ENCODE results near the gene FAM174B. TPM values are rescaled to one million over a fixed set of nuclear protein-coding genes. Genes with fewer than 3 reads are reported as not detected.

FAM174B gene
- total and polyA plus RNA-seq, 7 donors = 7.6 to 22.1 (median 11.0) TPM

- no peaks in the 10 kb centered on the region for H3K4me1 ChIP-seq
- ATAC-seq = peak in 1 of 4 donors; percentile 40
- H3K4me3 ChIP-seq = no peak overlapping the region
- H3K36me3 ChIP-seq (ENCODE audit: insufficient read depth in 1 of 2, low read depth in 1 of 2) = no peaks in the 10 kb centered on the region
- no peak for DNase-seq
- H3K27me3 ChIP-seq (ENCODE audit: insufficient read depth in 3 of 3, low read length in 2 of 3) = no peaks in the 10 kb centered on the region
- intact Hi-C loops (cut with DNase I) = no loop called here
- H3K27ac ChIP-seq = no peak overlapping the region
- no peak for TF ChIP-seq CTCF (IDR thresholded peaks at IDR 0.05)
- no peaks in the 10 kb centered on the region for H3K9me3 ChIP-seq
- 22 to 61% (median 35%) methylated on average over 4 of the region's 4 CpGs for WGBS, 3 donors
Measured at GRCh38 chr15:92571824-92572223, 83.8 kb downstream of the FAM174B start.

- Histone ChIP-seq H3K9me3 (no peaks in the 10 kb centered on the region), H3K27ac (no peak overlapping the region), H3K4me3 (no peak overlapping the region), H3K4me1 (no peaks in the 10 kb centered on the region), H3K27me3 (ENCODE audit: insufficient read depth in 3 of 3, low read length in 2 of 3) (no peaks in the 10 kb centered on the region), H3K36me3 (ENCODE audit: insufficient read depth in 1 of 2, low read depth in 1 of 2) (no peaks in the 10 kb centered on the region)
- DNase-seq = no peak
- WGBS, 3 donors = 37 to 60% (median 48%) methylated on average over 7 of the region's 7 CpGs
- no peak for TF ChIP-seq CTCF (IDR thresholded peaks at IDR 0.05)
- intact Hi-C loops (cut with DNase I) = no loop called here
- no peak for ATAC-seq
Measured at GRCh38 chr15:92570391-92570790, 85.2 kb downstream of the FAM174B start.

GRCh38 chr15:92569778-92570177, 85.8 kb downstream of the FAM174B start:
- 18 to 47% (median 28%) methylated on average over 3 of the region's 3 CpGs for WGBS, 3 donors
- no peaks in the 10 kb centered on the region for H3K4me1 ChIP-seq
- intact Hi-C loops (cut with DNase I) = no loop called here
- H3K36me3 ChIP-seq (ENCODE audit: insufficient read depth in 1 of 2, low read depth in 1 of 2) = no peaks in the 10 kb centered on the region
- no peak overlapping the region for H3K4me3 ChIP-seq
- peak in 1 of 4 donors; percentile 37 for ATAC-seq
- TF ChIP-seq CTCF (IDR thresholded peaks at IDR 0.05) = no peak
- no peak overlapping the region for H3K27ac ChIP-seq
- H3K9me3 ChIP-seq = no peaks in the 10 kb centered on the region
- no peak for DNase-seq
- no peaks in the 10 kb centered on the region for H3K27me3 ChIP-seq (ENCODE audit: insufficient read depth in 3 of 3, low read length in 2 of 3)

Other genes starting within 250 kb of the FAM174B start
- gene CHD2, start 244.5 kb upstream of the FAM174B start, total RNA-seq = 10 to 100 TPM; 40.9 to 53.0 (median 49.4) TPM
- gene CHD2, start 244.5 kb upstream of the FAM174B start, polyA plus RNA-seq = 10 to 100 TPM; 11.1 to 37.5 (median 12.9) TPM